Activated gamma-delta T cell treated with Interleukin-2 at 50 U/mL for 16 hours (primary cell): Measurements from ENCODE around the gene VARS2.

Experiments used
- DNase-seq: peaks from one replicate; pipeline ENCODE4 v3.0.0-alpha.2; 2020

The VARS2 gene

DNA sequence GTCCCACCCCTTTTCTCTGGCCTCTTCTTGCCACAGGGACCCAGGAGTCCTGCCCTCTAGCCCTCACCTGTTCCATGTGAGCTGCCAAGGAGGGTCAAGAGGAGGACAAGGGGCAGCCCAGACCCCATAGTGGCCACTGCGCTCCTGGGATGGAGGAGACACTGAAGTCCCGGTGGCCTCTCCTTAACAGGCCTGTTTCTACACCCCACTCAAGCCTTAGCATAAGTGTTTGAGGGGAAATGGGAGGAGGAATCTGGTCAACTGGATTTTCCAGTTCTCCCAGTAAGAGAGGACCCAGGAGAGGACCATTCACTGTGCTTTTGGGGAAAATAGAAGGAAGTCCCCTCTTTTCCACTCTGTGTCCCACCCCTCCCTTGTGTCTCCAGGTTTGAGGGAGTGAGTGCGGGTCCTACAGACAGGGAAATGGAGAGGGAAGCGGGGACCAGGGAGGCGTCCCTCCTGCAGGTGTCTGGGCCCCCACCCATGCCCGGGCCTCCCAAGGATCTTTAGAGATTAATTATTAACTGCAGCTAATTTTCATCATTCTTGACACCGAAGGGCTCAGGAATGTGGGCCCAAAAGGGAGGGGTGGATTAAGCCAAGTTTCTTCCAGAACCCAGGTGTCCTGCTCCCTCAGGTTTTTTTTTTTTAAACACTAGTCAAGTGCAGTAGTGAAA is 18.1 kb downstream of the VARS2 start, which contains the start of gene SFTA2:
Gene SFTA2, minus strand, starts transcription at position 202 of the 677 bp plus-strand sequence. Its CDS starts 74 bp downstream, at position 128.
- DNase-seq, result no peak

DNA sequence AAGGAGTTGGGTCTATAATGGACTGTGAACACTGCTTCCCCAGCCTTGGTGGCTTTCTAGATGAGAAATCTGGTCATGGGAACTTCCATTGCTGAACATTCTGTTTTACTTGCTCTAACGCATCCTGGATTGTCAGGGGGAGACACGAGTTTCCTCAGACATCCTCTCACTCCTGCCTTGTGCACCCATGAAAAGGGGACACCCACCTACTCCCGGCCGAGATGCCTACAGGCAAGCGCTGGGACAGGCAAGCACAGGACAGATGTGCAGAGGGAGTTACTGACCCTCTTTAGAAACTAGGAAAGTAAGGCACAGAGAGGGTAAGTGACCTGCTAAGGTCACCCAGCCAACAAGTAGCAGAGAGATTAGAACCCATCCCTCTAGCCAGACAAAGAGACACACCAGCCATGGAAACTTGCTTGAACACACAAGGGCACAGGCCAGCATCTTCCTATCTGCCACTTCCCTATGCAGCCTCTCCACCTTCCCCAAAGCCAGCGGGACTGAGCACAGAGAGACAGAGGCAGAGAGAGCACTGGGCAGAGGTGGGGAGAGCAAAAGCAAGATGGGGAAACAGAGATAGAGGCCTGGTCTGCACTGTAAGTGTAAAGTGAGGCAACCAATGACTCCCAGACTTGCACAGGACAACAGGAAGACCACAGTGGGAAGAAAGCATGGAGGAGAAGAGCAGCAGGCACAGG is 18.8 kb downstream of the VARS2 start:
- DNase-seq, result no peak

- DNase-seq, result no peak
These were observed 21.0 kb downstream of the VARS2 start for GRCh38 chr6:30935018-30935417.

GRCh38 chr6:30937265-30937664 is 23.2 kb downstream of the VARS2 start:
- DNase-seq, result no peak

DNA sequence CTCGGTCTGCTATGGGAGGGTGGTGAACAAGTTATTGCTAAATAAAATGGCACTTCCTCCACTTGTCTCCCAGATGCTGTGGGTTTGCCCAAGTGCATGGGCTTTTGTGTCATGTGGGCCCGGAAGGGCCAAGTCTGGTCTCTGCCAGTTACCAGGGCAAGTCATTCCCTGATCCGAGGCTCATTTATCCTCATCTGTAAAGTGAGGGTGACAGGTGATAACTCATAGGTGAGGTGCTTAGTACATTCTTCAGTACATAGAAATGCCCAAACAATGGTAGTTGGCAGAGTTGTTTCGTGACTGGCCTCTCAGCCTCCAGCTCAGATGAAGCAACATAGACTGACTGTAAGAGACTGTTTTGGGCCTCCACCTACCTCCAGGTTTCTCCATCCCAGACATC is 24.7 kb downstream of the VARS2 start:
- DNase-seq, result no peak

DNA sequence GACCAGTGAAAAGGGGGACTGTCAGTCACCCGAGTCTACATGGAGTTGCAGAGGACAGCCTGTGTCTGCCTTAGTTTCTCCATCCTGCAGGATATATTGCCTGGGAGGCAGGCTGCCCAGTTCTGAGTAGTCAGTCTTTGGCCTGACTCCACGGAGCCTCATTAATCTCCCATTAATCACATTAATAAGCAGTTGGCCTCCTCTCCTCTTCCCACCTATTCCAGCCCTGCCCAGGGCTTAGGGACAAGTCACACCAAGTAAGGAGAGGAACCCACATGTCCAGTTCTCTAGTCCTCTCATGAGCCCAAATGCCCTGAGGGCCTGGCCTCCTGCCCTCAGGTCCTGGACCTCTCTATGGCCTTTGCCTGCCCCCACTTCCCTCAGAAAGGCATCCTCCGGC is 25.4 kb downstream of the VARS2 start:
- DNase-seq, result no peak

GRCh38 chr6:30940361-30940986 is 26.4 kb downstream of the VARS2 start, which contains the start of gene MUCL3:
MUCL3 (plus strand) TSS chr6:30940973; CDS start chr6:30941000, 27 bp downstream.
- no peak for DNase-seq

GRCh38 chr6:30942338-30943060 is 28.5 kb downstream of the VARS2 start:
- no peak for DNase-seq

DNA sequence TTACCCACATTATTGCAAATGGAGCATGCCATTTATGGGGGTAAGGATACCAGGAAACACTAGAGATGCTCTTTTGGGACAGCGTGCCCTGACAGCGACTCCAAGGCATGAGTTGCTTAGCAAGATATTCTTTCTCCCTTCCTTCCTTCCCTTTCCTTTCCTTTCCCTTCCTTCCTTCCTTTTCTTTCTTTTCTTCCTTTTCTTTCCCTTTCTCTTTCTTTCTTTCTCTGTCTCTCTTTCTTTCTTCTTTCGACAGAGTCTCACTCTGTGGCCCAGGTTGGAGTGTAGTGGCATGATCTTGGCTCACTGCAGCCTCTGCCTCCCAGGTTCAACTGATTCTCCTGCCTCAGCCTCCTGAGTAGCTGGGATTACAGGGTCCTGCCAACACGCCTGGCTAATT is 30.0 kb downstream of the VARS2 start:
- no peak for DNase-seq

DNA sequence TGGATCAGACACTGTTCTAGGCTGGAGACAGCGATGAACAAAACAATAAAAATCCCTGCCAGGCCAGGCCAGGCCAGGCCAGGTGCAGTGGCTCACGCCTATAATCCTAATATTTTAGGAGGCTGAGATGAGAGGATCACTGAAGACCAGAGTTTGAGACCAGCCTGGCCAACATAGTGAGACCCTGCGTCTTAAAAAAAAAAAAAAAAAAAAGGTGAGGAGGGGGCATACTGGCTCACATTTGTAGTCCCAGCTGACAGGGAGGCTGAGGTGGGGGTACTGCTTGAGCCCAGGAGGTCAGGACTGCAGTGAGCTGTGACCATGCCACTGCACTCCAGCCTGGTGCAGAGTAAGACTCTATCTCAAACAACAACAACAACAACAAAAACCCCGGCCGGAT is 31.2 kb downstream of the VARS2 start:
- DNase-seq, result no peak

- no peak for DNase-seq
These were observed 33.2 kb downstream of the VARS2 start for GRCh38 chr6:30947231-30947630.

DNA sequence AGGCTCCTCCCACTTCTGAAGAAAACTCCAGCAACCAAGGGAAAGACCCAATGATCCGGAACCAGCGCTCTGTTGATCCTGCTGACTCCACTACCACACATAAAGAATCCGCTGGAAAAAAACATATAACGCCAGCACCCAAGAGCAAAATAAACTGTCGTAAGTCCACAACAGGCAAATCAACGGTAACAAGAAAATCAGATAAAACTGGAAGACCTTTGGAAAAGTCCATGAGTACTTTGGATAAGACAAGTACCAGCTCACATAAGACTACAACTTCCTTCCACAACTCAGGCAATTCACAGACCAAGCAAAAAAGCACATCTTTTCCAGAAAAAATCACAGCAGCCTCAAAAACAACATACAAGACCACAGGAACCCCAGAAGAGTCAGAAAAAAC is 34.8 kb downstream of the VARS2 start:
- DNase-seq, result no peak

GRCh38 chr6:30951907-30952469 is 38.0 kb downstream of the VARS2 start:
- no peak for DNase-seq

DNA sequence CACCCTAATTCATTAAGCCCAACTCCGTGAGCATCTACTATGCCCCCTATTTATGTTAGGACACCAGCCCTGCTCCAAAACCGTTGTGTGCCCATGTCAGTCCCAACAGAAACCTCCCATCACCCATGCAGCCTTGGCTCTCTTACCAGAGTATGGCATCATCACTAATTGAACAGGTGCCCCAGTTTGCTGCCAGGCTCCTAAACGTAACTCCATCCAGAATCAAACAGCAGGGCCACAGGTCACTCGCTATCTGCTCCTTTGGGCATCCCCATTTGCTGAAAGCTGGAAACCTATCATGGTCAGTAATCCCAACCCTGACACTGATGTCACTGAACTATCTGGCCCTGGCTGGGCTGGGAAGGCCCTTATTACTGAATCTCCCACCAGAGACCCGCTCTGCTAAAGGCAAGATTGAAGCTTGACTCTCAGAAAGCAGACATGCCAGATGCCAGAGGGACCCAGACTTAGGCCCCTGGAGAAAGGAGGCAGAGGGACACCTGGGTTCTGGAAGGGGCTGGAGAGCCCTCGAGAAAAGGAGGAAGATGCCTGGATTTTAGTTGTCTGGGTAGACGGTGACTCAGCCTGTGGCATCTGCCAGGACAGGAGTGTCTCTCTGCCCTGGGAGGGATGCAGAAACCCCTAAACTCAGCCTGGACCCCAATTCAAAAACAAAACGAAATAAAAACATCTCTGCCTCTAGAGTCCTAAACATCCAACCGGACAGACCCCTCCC is 40.8 kb downstream of the VARS2 start:
- DNase-seq, result no peak

DNA sequence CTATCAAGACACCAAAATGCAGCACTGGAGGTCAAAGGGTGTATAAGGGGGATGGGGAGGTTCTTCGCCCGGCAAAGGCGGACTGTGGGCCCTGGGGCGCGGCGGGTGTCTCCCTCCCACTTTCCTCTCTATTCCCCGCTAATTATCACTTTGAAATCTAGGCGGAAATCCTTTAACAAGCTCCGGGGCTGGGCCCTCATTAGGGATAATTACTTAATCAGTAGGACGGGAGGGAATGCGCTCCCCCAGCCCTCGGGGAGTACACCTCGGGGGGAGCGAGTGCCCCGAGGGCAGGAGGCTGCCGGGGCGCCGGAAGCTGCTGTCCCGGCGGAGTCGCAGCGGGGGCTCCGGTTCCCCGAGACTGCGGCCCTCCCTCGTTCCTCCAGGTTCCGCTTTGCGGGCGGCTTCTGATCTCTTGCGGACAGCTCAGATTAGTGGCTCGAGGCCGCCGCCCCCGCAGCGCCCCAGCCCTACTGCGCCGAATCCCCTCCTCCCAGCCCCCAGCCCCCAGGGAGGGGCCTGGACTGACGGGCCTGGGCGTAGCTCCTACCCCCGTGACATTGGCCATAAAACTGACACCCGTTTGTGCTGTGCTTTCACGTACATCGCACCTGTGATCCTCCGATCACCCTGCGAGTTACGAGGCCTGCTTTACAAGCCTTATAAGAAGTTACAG is 41.5 kb downstream of the VARS2 start:
- peak; percentile 71 for DNase-seq

DNA sequence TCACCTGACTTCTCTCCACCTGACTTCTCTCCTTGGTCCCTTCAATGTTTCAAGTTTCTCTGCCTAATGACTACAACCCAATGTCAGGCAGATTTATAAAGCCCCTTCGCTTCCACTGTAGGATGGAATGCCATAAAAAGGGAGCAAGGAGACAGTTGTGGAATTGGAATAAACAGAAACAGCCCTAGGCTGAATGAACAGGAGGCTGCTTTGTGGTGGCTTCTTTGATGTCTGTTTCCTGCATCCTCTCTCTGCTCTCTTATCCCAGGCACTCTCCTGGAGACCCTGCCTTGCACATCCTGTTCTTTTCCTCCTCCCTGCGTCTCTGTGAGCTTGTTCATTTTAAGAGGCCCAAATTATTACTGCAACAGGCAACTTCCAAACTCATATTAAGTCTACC is 43.7 kb downstream of the VARS2 start:
- no peak for DNase-seq

GRCh38 chr6:30960907-30961673 is 47.1 kb downstream of the VARS2 start:
- no peak for DNase-seq

- DNase-seq, result no peak
These were observed 48.7 kb downstream of the VARS2 start for GRCh38 chr6:30962716-30963115.

- no peak for DNase-seq
These were observed 49.6 kb downstream of the VARS2 start for GRCh38 chr6:30963641-30964040.

- no peak for DNase-seq
These were observed 50.0 kb downstream of the VARS2 start for GRCh38 chr6:30964075-30964474.

DNA sequence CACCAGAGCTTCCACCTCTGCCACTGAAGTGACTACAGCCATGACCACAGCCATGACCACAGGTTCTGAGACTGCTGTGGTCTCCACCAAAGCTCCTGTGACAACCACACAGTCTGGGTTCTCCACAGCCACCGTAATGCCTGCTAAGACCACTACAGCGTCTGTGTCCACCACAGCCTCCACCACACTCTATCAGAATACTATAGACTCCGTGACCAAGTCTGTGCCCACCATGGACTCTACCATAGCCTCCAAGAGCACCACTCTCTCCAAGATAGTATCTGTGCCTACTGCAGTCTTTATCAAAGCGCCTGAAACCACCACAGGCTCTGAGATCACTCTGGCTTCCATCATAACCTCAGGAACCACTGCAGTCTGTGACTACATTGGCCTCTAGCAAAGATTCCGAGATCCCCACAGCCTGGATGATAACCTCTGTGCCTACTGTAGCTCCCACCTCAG is 51.1 kb downstream of the VARS2 start:
- no peak for DNase-seq
